ENCODE results near the gene MS4A14.

Gene MS4A14

DNA sequence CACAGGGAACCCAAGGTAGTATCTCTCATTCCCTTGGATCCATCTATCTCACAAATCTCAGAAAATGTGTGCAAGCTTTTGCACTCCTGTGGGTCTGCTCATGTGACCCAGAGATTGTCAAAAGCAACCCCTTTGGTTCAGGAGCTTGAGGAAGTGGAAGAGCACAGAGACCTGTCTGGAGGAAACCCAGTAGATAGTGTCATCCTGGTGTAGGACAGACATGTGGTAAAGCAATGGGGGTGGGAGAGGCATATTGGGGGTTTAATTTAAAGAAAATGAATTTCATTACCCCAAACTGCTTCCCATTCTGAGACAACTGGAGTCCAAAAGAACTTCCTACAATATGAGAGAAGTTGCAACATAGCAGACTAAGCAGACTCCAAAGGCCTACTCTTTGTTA, 5.8 kb upstream of the MS4A14 start:
- no peaks in the 10 kb centered on the region for H3K4me1 Mint-ChIP-seq
- H3K4me3 Mint-ChIP-seq: no peak overlapping the region
- no peaks in the 10 kb centered on the region for H3K27me3 Mint-ChIP-seq (ENCODE audit: low read depth, poor library complexity)
- no peak for DNase-seq
- no peaks in the 10 kb centered on the region for H3K36me3 Mint-ChIP-seq (ENCODE audit: low read depth)
- H3K27ac Mint-ChIP-seq: no peak overlapping the region
- no peaks in the 10 kb centered on the region for H3K9me3 Mint-ChIP-seq
- no peak for TF ChIP-seq CTCF (IDR thresholded peaks at IDR 0.05)

- Mint-ChIP-seq H3K9me3 (no peaks in the 10 kb centered on the region), H3K4me1 (no peaks in the 10 kb centered on the region), H3K27me3 (ENCODE audit: low read depth, poor library complexity) (no peaks in the 10 kb centered on the region), H3K4me3 (no peak overlapping the region), H3K36me3 (ENCODE audit: low read depth) (no peaks in the 10 kb centered on the region), H3K27ac (no peak overlapping the region)
- TF ChIP-seq CTCF (IDR thresholded peaks at IDR 0.05): no peak
- no peak for DNase-seq
These were observed 3.9 kb upstream of the MS4A14 start for GRCh38 chr11:60392361-60392760.

GRCh38 chr11:60393016-60393415, 3.2 kb upstream of the MS4A14 start:
- H3K36me3 Mint-ChIP-seq (ENCODE audit: low read depth): no peaks in the 10 kb centered on the region
- TF ChIP-seq CTCF (IDR thresholded peaks at IDR 0.05): no peak
- H3K4me1 Mint-ChIP-seq: no peaks in the 10 kb centered on the region

DNA sequence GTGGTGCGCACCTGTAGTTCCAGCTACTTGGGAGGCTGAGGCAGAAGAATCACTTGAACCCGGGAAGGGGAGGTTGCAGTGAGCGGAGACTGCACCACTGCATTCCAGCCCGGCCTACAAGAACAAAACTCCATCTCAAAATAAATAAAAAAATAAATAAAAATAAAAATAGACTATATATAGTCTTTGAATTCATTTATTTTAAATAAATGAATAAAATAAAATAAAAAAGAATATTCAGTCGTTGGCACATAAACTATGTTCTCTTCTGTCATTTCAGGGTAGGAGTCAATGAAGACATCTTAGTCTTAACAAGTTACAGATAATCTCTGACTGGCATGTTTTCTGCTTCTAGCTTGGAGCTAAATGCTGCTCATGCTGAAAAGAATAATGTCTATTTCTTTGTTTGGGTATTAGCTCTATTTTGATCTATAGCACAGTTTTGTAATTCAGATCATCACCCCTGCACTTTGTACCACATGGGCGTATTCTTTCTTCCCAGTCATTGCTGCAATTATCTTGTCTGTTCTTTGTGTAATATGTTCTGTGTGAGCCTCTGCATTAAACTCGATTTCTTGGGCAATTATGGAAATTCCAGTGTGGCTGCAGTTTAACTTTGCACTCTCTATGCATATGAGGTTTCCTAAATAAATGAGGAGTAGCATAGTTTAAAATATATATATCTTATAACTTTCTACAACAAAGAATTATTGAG, 1.4 kb upstream of the MS4A14 start:
- H3K4me3 Mint-ChIP-seq: no peak overlapping the region
- TF ChIP-seq CTCF (IDR thresholded peaks at IDR 0.05): no peak
- no peaks in the 10 kb centered on the region for H3K27me3 Mint-ChIP-seq (ENCODE audit: low read depth, poor library complexity)

More at GRCh38 chr11:60393016-60393415, 3.2 kb upstream of the MS4A14 start:
- no peak overlapping the region for H3K4me3 Mint-ChIP-seq
- H3K9me3 Mint-ChIP-seq: no peaks in the 10 kb centered on the region
- H3K27ac Mint-ChIP-seq: no peak overlapping the region
- H3K27me3 Mint-ChIP-seq (ENCODE audit: low read depth, poor library complexity): no peaks in the 10 kb centered on the region
- no peak for DNase-seq

DNA sequence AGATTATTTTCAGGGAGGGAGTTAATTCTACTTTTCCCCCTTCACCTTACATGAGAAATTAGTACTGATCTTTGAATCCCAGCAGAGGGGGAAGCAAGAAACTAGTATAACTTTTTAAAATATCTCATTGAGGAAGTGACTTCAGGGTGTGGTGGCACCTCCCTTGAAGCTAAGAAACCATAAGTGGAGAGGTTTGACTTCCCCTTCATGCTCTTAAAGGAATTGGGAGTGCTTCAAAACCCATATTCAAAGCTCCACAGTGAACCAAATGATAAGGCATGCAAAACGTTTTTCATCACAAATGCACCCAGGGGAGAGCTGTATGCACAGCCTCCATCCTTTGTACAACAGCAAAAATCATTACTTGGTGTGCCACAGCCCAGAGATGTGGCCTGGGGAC, 540 bp downstream of the MS4A14 start:
- Mint-ChIP-seq H3K27me3 (ENCODE audit: low read depth, poor library complexity) (peaks cover 5% of the 10 kb centered on the region), H3K4me1 (no peaks in the 10 kb centered on the region), H3K9me3 (no peaks in the 10 kb centered on the region), H3K36me3 (ENCODE audit: low read depth) (no peaks in the 10 kb centered on the region), H3K27ac (no peak overlapping the region), H3K4me3 (no peak overlapping the region)
- no peak for DNase-seq
- TF ChIP-seq CTCF (IDR thresholded peaks at IDR 0.05): no peak

More for the DNA sequence above, 1.4 kb upstream of the MS4A14 start:
- H3K4me1 Mint-ChIP-seq: no peaks in the 10 kb centered on the region
- no peak for DNase-seq
- H3K9me3 Mint-ChIP-seq: no peaks in the 10 kb centered on the region
- no peaks in the 10 kb centered on the region for H3K36me3 Mint-ChIP-seq (ENCODE audit: low read depth)
- H3K27ac Mint-ChIP-seq: no peak overlapping the region

DNA sequence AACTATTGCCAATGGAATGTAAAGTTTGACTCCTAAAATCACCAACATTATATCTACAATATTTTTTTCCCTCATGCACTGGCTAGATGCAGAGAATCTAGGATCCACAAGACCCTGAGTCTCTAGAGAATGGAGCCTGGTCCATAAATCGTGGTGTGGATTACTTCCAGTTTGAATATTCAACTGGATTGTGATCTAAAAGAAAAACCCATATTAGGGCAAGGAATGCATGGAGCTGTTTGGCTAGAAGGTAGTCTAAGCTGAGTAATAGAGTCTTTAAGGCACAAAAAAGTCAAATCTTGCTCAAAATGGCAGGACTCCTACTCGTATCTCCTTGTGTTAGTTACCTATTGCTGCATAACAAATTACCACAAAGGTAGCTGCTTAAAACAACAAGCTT, 23.8 kb downstream of the MS4A14 start:
- DNase-seq: no peak
- Mint-ChIP-seq H3K4me3 (no peak overlapping the region), H3K4me1 (no peaks in the 10 kb centered on the region), H3K27me3 (ENCODE audit: low read depth, poor library complexity) (peaks cover 13% of the 10 kb centered on the region), H3K9me3 (no peaks in the 10 kb centered on the region), H3K27ac (no peak overlapping the region), H3K36me3 (ENCODE audit: low read depth) (no peaks in the 10 kb centered on the region)
- TF ChIP-seq CTCF (IDR thresholded peaks at IDR 0.05): no peak
